ENCODE measurements around the gene TFPI2. TPM values are rescaled to one million over a fixed set of nuclear protein-coding genes. Genes with fewer than 3 reads are reported as not detected.

TFPI2 gene
- total RNA-seq, 1 donor from 2014 or later, result not detected

- intact Hi-C loops (cut with micrococcal nuclease), result no loop called here
Observed at GRCh38 chr7:93910076-93910994, 19.8 kb upstream of the TFPI2 start.

GRCh38 chr7:93906267-93906666, 15.7 kb upstream of the TFPI2 start, which contains the start of gene GNGT1:
TSS of gene GNGT1 (plus strand) at chr7:93906567. CDS start at chr7:93906747, 180 bp downstream.
- intact Hi-C loops (cut with micrococcal nuclease), result no loop called here

GRCh38 chr7:93902777-93903423, 12.3 kb upstream of the TFPI2 start:
- intact Hi-C loops (cut with micrococcal nuclease), result loop anchor here (1.0 kb wide), 2 partner anchors 184 to 492 kb away; no protein-coding TSS in a partner anchor

GRCh38 chr7:93897680-93898079, 7.1 kb upstream of the TFPI2 start:
- intact Hi-C loops (cut with micrococcal nuclease), result no loop called here

GRCh38 chr7:93895859-93896600, 5.5 kb upstream of the TFPI2 start:
- intact Hi-C loops (cut with micrococcal nuclease), result no loop called here

DNA sequence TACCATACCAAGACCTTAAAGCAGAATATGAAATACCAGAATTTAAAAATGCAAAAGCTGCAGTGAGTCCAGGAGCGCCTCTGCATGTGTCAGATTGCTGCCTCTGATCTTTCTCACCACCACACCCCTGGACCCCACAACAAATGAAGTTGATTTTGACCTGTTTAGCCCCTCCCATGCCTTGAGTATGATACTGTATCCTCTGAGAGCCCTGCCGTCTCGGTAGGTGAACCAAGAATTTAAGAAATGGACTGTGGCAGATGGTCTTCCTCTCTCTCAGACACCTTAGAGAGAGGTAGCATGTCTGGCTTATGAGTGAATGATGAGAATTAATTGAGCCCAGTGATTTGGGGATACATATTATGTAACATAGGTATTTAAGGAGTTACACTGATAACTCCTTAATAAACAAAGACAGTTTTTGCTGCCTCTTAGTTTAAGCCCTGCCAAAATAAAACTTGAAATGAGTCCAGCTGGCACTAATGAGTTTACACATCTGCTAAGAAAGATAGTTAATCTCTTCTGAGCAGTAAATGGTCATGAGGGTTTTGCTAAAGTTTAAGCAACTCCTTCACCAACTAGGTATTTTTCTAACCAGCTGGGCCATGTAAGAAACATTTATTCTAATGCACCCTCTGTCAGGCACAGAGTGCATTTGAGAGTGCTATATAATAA, 4.5 kb upstream of the TFPI2 start:
- intact Hi-C loops (cut with micrococcal nuclease), result no loop called here

- intact Hi-C loops (cut with micrococcal nuclease), result no loop called here
Observed at GRCh38 chr7:93894426-93894825, 3.9 kb upstream of the TFPI2 start.

GRCh38 chr7:93890041-93890463, 501 bp downstream of the TFPI2 start:
- intact Hi-C loops (cut with micrococcal nuclease), result no loop called here

- intact Hi-C loops (cut with micrococcal nuclease), result no loop called here
Observed at GRCh38 chr7:93889261-93889660, 1.3 kb downstream of the TFPI2 start.

GRCh38 chr7:93884541-93884940, 6.0 kb downstream of the TFPI2 start:
- intact Hi-C loops (cut with micrococcal nuclease), result no loop called here

DNA sequence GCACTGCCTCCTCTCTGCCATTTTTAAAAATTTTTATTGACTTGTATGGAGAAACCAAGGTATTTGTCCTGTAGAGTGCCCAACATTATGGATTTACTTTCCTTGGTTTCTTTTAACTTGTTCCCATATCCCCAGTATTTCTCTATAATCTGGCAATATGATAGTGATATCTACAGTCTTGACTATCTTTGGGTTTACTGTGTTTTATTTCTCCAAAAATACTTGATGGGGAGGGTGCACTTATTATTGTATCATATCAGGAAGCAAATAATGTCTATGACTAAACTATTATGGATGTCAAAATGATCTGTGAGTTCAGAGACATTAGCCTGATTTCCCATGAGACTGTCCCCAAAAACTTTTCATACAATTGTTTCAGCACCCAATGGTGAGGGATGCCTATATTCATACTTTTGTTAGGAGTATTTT, 6.6 kb downstream of the TFPI2 start:
- intact Hi-C loops (cut with micrococcal nuclease), result no loop called here

- intact Hi-C loops (cut with micrococcal nuclease), result no loop called here
Observed at GRCh38 chr7:93883078-93883916, 7.3 kb downstream of the TFPI2 start.

- intact Hi-C loops (cut with micrococcal nuclease), result no loop called here
Observed at GRCh38 chr7:93882468-93882867, 8.1 kb downstream of the TFPI2 start.

DNA sequence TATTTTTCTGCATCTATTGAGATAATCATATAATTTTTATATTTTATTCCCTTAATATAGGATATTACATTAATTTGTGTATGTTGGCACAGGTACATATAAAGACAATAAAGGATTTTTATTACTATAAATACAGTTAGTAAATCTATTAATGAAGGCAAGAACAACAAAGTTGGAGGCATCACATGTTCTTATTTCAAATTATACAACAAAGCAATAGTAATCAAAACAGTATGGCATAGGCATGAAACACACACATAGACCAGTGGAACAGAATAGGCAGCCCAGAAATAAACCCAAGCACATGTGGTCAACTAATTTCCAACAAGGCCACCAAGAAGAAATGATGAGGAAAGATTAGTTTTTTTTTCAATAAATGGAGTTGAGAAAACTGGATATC, 11.2 kb downstream of the TFPI2 start:
- intact Hi-C loops (cut with micrococcal nuclease), result no loop called here

- intact Hi-C loops (cut with micrococcal nuclease), result no loop called here
Observed at GRCh38 chr7:93877742-93878141, 12.8 kb downstream of the TFPI2 start.

GRCh38 chr7:93873998-93874574, 16.5 kb downstream of the TFPI2 start:
- intact Hi-C loops (cut with micrococcal nuclease), result no loop called here

GRCh38 chr7:93866886-93867285, 23.7 kb downstream of the TFPI2 start:
- intact Hi-C loops (cut with micrococcal nuclease), result no loop called here

DNA sequence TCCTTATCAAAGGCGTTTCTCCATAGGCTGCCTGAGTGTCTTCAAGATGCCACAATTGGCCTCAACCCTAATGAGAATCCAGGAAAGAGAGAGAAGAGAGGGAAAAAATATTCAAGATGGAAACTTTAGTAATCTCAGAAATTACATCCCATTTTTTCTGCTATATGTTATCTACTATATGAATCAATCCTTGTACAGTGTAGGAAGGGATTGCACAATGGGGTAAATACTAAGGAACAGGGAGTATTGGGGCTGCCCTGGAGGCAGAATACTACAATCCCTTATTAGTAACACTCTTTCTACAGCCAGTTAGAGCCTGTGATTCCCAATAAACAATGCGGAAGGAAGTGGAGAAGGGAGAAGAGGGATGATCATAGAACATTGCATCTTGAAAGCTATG, 27.9 kb downstream of the TFPI2 start:
- intact Hi-C loops (cut with micrococcal nuclease), result no loop called here

GRCh38 chr7:93861325-93861949, 29.1 kb downstream of the TFPI2 start:
- intact Hi-C loops (cut with micrococcal nuclease), result no loop called here

All from T-helper 2 cell treated with Interferon-gamma antibody and Interleukin-4, amounts not matched to agents 100 ng/mL and 5 ng/mL, for 36 hours (primary cell).